GM12878 (cell line): Measurements from ENCODE around the gene ARMC2. TPM values are rescaled to one million over a fixed set of nuclear protein-coding genes. Genes with fewer than 3 reads are reported as not detected.

ENCODE experiments used
- ATAC-seq: fragments of 200-7000 bp; cut with Tn5 transposase; 3 replicates; pipeline ENCODE4 v1.9.1; 2020; ENCODE audit warnings: mild to moderate bottlenecking, moderate library complexity
- BruUV-seq: library from RNA; stranded (reverse); fragments of 400-500 nt; replicated peaks from 2 replicates; lab custom pipeline; 2021; lab: Mats Ljungman, UMichigan
- CTCF ChIA-PET: fragments of 300-600 bp; sonication (Branson Sonifier 250); formaldehyde crosslinking; extraction: SDS; loops from one replicate; lab custom pipeline; 2021; ENCODE audit warnings: inconsistent platforms; lab: Yijun Ruan, JAX
- POLR2A ChIA-PET: fragments of 350-600 bp; formaldehyde crosslinking; extraction: SDS; loops from one replicate; lab custom pipeline; 2021; ENCODE audit warnings: inconsistent platforms; lab: Charles Lee
- RAD21 ChIA-PET: fragments of 300-600 bp; sonication (Branson Sonifier 250); formaldehyde crosslinking; loops from one replicate; lab custom pipeline; 2023; ENCODE audit warnings: antibody characterized with exemption; ENCODE audit not compliant: unreplicated experiment; lab: Charles Lee
- SMC1A ChIA-PET: fragments of 300-600 bp; sonication (Branson Sonifier 250); formaldehyde crosslinking; loops from one replicate; lab custom pipeline; 2023; ENCODE audit not compliant: unreplicated experiment, uncharacterized antibody; lab: Charles Lee
- DNase-seq: peaks from one replicate; pipeline ENCODE4 v3.0.0-alpha.2; 2011; ENCODE audit warnings: low read depth, low spot score
- FAIRE-seq: peaks from 3 replicates; lab custom pipeline; 2011; peaks lifted over from hg19 to GRCh38; lab: Jason Lieb, UNC
- H2AFZ ChIP-seq: 2 replicates; pipeline ENCODE4 v1.6.0; 2011; ENCODE audit warnings: low read depth, low read length, control low read depth; ENCODE audit not compliant: control insufficient read depth
- H3K27ac ChIP-seq: 2 replicates; pipeline ENCODE4 v1.5.1; 2011; ENCODE audit warnings: control low read depth; ENCODE audit not compliant: control insufficient read depth, insufficient read depth
- H3K27me3 ChIP-seq, 2 experiments: replicated peaks in 1 of 2; 2 replicates each; pipeline versions ENCODE4 v1.6.0 to v1.6.1; 2011; ENCODE audit warnings: low read length in 1 of 2; ENCODE audit not compliant: control insufficient read depth in 2 of 2, insufficient read depth in 2 of 2
- H3K36me3 ChIP-seq, 2 experiments: 2 replicates each; pipeline ENCODE4 v1.5.1; 2011; ENCODE audit warnings: low read length in 1 of 2; ENCODE audit not compliant: control insufficient read depth in 2 of 2, insufficient read depth in 2 of 2
- H3K4me1 ChIP-seq: 2 replicates; pipeline ENCODE4 v1.6.1; 2011; ENCODE audit warnings: mild to moderate bottlenecking, low read length, moderate library complexity, mixed read lengths; ENCODE audit not compliant: control insufficient read depth, insufficient read depth
- H3K4me2 ChIP-seq: 2 replicates; pipeline ENCODE4 v1.6.0; 2011; ENCODE audit warnings: control low read depth; ENCODE audit not compliant: control insufficient read depth, insufficient read depth
- H3K4me3 ChIP-seq: fragments of 200-600 bp; sonication (generic); 2 replicates; pipeline ENCODE4 v1.5.1; 2016
- H3K79me2 ChIP-seq: 2 replicates; pipeline ENCODE4 v1.6.0; 2011; ENCODE audit warnings: low read length; ENCODE audit not compliant: control insufficient read depth, insufficient read depth
- H3K9ac ChIP-seq: 2 replicates; pipeline ENCODE4 v1.8.0; 2011; ENCODE audit warnings: low read length, control low read depth, mixed read lengths; ENCODE audit not compliant: control insufficient read depth, insufficient read depth
- H3K9me3 ChIP-seq: replicated peaks from 3 replicates; pipeline ENCODE4 v1.5.1; 2011; ENCODE audit warnings: mild to moderate bottlenecking, low read length; ENCODE audit not compliant: control insufficient read depth, insufficient read depth
- H4K20me1 ChIP-seq: 2 replicates; pipeline ENCODE4 v1.6.0; 2011; ENCODE audit not compliant: control insufficient read depth, insufficient read depth
- CBX3 ChIP-seq: fragments of 200-600 bp; sonication (generic); IDR thresholded peaks from 2 replicates; pipeline ENCODE4 v1.6.1; 2016; ENCODE audit warnings: low read depth, borderline replicate concordance
- E4F1 ChIP-seq: fragments of 450-650 bp; IDR thresholded peaks from 2 replicates; pipeline ENCODE4 v1.6.1; 2018; ENCODE audit warnings: borderline replicate concordance, mild to moderate bottlenecking; ENCODE audit not compliant: partially characterized antibody
- ESRRA ChIP-seq: IDR thresholded peaks from 2 replicates; pipeline ENCODE4 v1.6.1; 2012; ENCODE audit warnings: mild to moderate bottlenecking, low read length, improper control_type of control experiment
- HDGF ChIP-seq: fragments of 450-650 bp; IDR thresholded peaks from 2 replicates; pipeline ENCODE4 v1.6.1; 2016; ENCODE audit warnings: antibody characterized with exemption
- MEF2B ChIP-seq: fragments of 450-650 bp; IDR thresholded peaks from 2 replicates; pipeline ENCODE4 v1.6.1; 2018; ENCODE audit warnings: mild to moderate bottlenecking, moderate library complexity; ENCODE audit not compliant: partially characterized antibody, poor library complexity, severe bottlenecking
- NFIC ChIP-seq: IDR thresholded peaks from 2 replicates; pipeline ENCODE4 v1.6.1; 2012; ENCODE audit warnings: low read depth, mild to moderate bottlenecking, inconsistent platforms, low read length, moderate library complexity
- POLR2AphosphoS5 ChIP-seq: IDR thresholded peaks from 2 replicates; pipeline ENCODE4 v1.6.1; 2011; ENCODE audit warnings: mild to moderate bottlenecking, low read length, inconsistent platforms
- RELB ChIP-seq: fragments of 450-650 bp; IDR thresholded peaks from 2 replicates; pipeline ENCODE4 v1.6.1; 2017; ENCODE audit warnings: low read depth, mild to moderate bottlenecking, moderate library complexity
- SMAD1 ChIP-seq: fragments of 450-650 bp; IDR thresholded peaks from 2 replicates; pipeline ENCODE4 v1.6.1; 2018; ENCODE audit warnings: mild to moderate bottlenecking, low read depth; ENCODE audit not compliant: partially characterized antibody
- SREBF1 ChIP-seq: IDR thresholded peaks from 2 replicates; pipeline ENCODE4 v1.6.1; 2012; ENCODE audit warnings: mild to moderate bottlenecking, low read length
- SUPT20H ChIP-seq: IDR thresholded peaks from 2 replicates; pipeline ENCODE4 v1.6.1; 2011; ENCODE audit warnings: low read depth, mild to moderate bottlenecking, low read length, moderate library complexity, borderline replicate concordance; ENCODE audit not compliant: control insufficient read depth
- SUZ12 ChIP-seq: fragments of 200-600 bp; sonication (generic); IDR thresholded peaks from one replicate; pipeline ENCODE4 v1.6.1; 2018; ENCODE audit warnings: antibody characterized with exemption, mild to moderate bottlenecking; ENCODE audit not compliant: unreplicated experiment
- TCF3 ChIP-seq: IDR thresholded peaks from 2 replicates; pipeline ENCODE4 v1.6.1; 2012; ENCODE audit warnings: low read depth, mild to moderate bottlenecking, low read length, borderline replicate concordance; ENCODE audit not compliant: insufficient read depth
- TCF7 ChIP-seq: IDR thresholded peaks from 2 replicates; pipeline ENCODE4 v1.6.1; 2014; ENCODE audit warnings: antibody characterized with exemption, borderline replicate concordance
- ZNF592 ChIP-seq: fragments of 450-650 bp; IDR thresholded peaks from 2 replicates; pipeline ENCODE4 v1.6.1; 2017; ENCODE audit warnings: mild to moderate bottlenecking, moderate library complexity
- WGBS: methylation state at CpG from one replicate; pipeline ENCODE4 v1.1.6; 2016; ENCODE audit warnings: low lambda C conversion rate; ENCODE audit not compliant: insufficient replicate concordance, insufficient coverage; ENCODE audit errors: missing lambda C conversion rate; 5-methylcytosine and 5-hydroxymethylcytosine counted together
- in situ Hi-C: fragments of 300-500 bp; cut with MboI; formaldehyde crosslinking; loops from 9 replicates; pipeline ENCODE4 v1.14.3; 2018; ENCODE audit warnings: mixed read lengths
- intact Hi-C: fragments of 100-400 bp; cut with micrococcal nuclease; formaldehyde crosslinking; loops from one replicate; pipeline ENCODE4 v1.14.2; 2022; ENCODE audit not compliant: unreplicated experiment
- polyA plus RNA-seq, 11 experiments: library from polyadenylated mRNA; depleted of rRNA in 4 of 11; unstranded in 6 of 11; stranded (reverse) in 5 of 11; fragments of >200 nt; fragmentation: Nextera tagmentation in 4 of 11; fragmentation: Illumina TruSeq in 1 of 11; extraction: Ambion mirVana in 4 of 11; extraction: Trizol in 1 of 11; gene quantifications; 1 replicate in 1 of 11; 2 replicates in 10 of 11; pipeline versions ENCODE4 v1.2.1 to v1.2.3, GENCODE V29; 2011 to 2016; ENCODE audit warnings: inconsistent platforms in 2 of 11, missing spikeins in 2 of 11, low read depth in 1 of 11
- total RNA-seq, 4 experiments: library from RNA; depleted of rRNA in 3 of 4; stranded (reverse); fragments of >200 nt in 3 of 4; fragmentation: Illumina TruSeq in 1 of 4; extraction: Trizol in 1 of 4; gene quantifications; 2 replicates each; pipeline versions ENCODE4 v1.2.1 to v1.2.3, GENCODE V29; 2013 to 2021

The ARMC2 gene
- total and polyA plus RNA-seq, 10 of the 15 experiments (the other 5 are each of a cell fraction or from before 2014, with no cell fraction given) = 0.06 to 0.33 (median 0.21) TPM; not detected in 5

GRCh38 chr6:108916026-108916686 is 67.9 kb downstream of the ARMC2 start (continued):
- TF ChIP-seq RELB (no peak), TCF7 (no peak), ESRRA (no peak), SREBF1 (no peak), HDGF (no peak), SMAD1 (no peak), NFIC (no peak), POLR2AphosphoS5 (no peak)

GRCh38 chr6:108920751-108921150 is 72.5 kb downstream of the ARMC2 start:
- H4K20me1 ChIP-seq = no peaks in the 10 kb centered on the region; the same call in 1 of the 2 replicates
- H3K27me3 ChIP-seq = peaks cover 0 to 4% of the 10 kb centered on the region in 2 experiments
- ATAC-seq (no peak), DNase-seq (no peak), FAIRE-seq (no peak)
- ChIA-PET SMC1A (interaction anchor here (0.8 to 1.3 kb wide), 3 partner anchors 20 to 154 kb away, joined by 3 to 4 read pairs (median 3); no protein-coding TSS in a partner anchor), RAD21 (no interaction called here), CTCF (interaction anchor here (0.8 to 1.5 kb wide), 2 partner anchors 18 to 153 kb away, joined by 3 to 5 read pairs; no protein-coding TSS in a partner anchor), POLR2A (interaction anchor here (0.6 kb wide), 2 partner anchors 28 to 149 kb away, joined by 4 read pairs; no protein-coding TSS in a partner anchor)
- H3K4me1 ChIP-seq = no peaks in the 10 kb centered on the region
- H3K4me3 ChIP-seq = no peak overlapping the region
- no peak overlapping the region for H3K4me2 ChIP-seq
- intact Hi-C loops (no loop called here), in situ Hi-C loops (no loop called here)
- no TSS peak for BruUV-seq
- no peak overlapping the region for H3K27ac ChIP-seq
- H3K9me3 ChIP-seq = no peaks in the 10 kb centered on the region
- no peak overlapping the region for H2AFZ ChIP-seq
- H3K79me2 ChIP-seq = no peaks in the 10 kb centered on the region
- 29% methylated on average over 1 of the region's 1 CpG for WGBS
- no peaks in the 10 kb centered on the region for H3K36me3 ChIP-seq
- no peak overlapping the region for H3K9ac ChIP-seq
- no peak for TF ChIP-seq E4F1
- no peak for TF ChIP-seq SUPT20H
- TF ChIP-seq ZNF592 = no peak
- TF ChIP-seq MEF2B = no peak
- TF ChIP-seq CBX3 = no peak
- TF ChIP-seq TCF3 = no peak
- TF ChIP-seq SUZ12 = no peak
